HG02870 (cell line): ENCODE results near the gene STARD10.

ENCODE experiments used
- ATAC-seq: cut with Tn5 transposase; IDR thresholded peaks from one replicate; pipeline ENCODE4 v1.9.1; 2021; ENCODE audit warnings: mild to moderate bottlenecking, moderate library complexity; ENCODE audit not compliant: unreplicated experiment

STARD10 gene

GRCh38 chr11:72732329-72732728, 61.5 kb downstream of the STARD10 start:
- ATAC-seq = no peak

- no peak for ATAC-seq
Measured at GRCh38 chr11:72730737-72731136, 63.1 kb downstream of the STARD10 start.

GRCh38 chr11:72730243-72730642, 63.6 kb downstream of the STARD10 start:
- ATAC-seq = no peak

GRCh38 chr11:72727521-72727920, 66.3 kb downstream of the STARD10 start:
- no peak for ATAC-seq

- ATAC-seq = no peak
Measured at GRCh38 chr11:72726266-72727220, 67.3 kb downstream of the STARD10 start.

GRCh38 chr11:72725724-72726028, 68.2 kb downstream of the STARD10 start:
- ATAC-seq = no peak

GRCh38 chr11:72724851-72725723, 68.8 kb downstream of the STARD10 start:
- ATAC-seq = no peak

GRCh38 chr11:72724021-72724551, 69.8 kb downstream of the STARD10 start:
- no peak for ATAC-seq

GRCh38 chr11:72723508-72723907, 70.3 kb downstream of the STARD10 start:
- ATAC-seq = no peak

GRCh38 chr11:72722050-72722748, 71.6 kb downstream of the STARD10 start:
- ATAC-seq = peak; percentile 73

- ATAC-seq = no peak
Measured at GRCh38 chr11:72721689-72722049, 72.2 kb downstream of the STARD10 start.

- ATAC-seq = no peak
Measured at GRCh38 chr11:72721276-72721675, 72.6 kb downstream of the STARD10 start.

- no peak for ATAC-seq
Measured at GRCh38 chr11:72720784-72721183, 73.1 kb downstream of the STARD10 start.

- ATAC-seq = no peak
Measured at GRCh38 chr11:72720047-72720446, 73.8 kb downstream of the STARD10 start.

- no peak for ATAC-seq
Measured at GRCh38 chr11:72719551-72719950, 74.3 kb downstream of the STARD10 start.

- ATAC-seq = no peak
Measured at GRCh38 chr11:72719144-72719543, 74.7 kb downstream of the STARD10 start.

- ATAC-seq = no peak
Measured at GRCh38 chr11:72718101-72718501, 75.7 kb downstream of the STARD10 start.

GRCh38 chr11:72716788-72717435, 76.9 kb downstream of the STARD10 start:
- ATAC-seq = no peak

GRCh38 chr11:72716290-72716689, 77.6 kb downstream of the STARD10 start:
- no peak for ATAC-seq

GRCh38 chr11:72712841-72713240, 81.0 kb downstream of the STARD10 start:
- no peak for ATAC-seq
